ENCODE results near the gene PTCRA.
"Not testable (repeated sequence)": the region's sequence is repeated elsewhere in the genome, so short reads cannot be mapped to it uniquely, and the experiment has no call there.

Gene PTCRA, protein sequence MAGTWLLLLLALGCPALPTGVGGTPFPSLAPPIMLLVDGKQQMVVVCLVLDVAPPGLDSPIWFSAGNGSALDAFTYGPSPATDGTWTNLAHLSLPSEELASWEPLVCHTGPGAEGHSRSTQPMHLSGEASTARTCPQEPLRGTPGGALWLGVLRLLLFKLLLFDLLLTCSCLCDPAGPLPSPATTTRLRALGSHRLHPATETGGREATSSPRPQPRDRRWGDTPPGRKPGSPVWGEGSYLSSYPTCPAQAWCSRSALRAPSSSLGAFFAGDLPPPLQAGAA

DNA sequence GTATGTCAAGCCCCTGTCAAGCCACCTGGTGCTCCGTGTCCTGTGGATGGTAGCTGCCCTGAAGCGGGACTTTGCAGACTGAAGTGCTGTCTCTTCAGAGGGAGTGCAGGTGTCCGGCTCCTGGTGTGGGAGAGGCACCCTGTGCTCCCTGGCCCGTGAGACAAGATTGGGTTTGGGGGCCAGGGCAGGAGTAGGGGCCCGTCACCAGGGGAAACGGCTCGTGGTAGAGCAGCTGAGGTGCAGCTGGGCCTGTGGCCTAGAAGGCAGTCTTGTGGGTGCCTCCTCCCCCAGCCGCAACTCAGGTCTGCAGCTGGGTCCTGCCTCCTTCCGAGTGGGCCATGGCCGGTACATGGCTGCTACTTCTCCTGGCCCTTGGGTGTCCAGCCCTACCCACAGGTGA lies at the start of gene PTCRA:
Gene PTCRA, plus strand, starts transcription at position 322 of the 400 bp plus-strand sequence. Its CDS starts 17 bp downstream, at position 339.
- DNase-seq (ENCODE audit: low read depth), result no peak

GRCh38 chr6:42870145-42870936 lies 45.5 kb upstream of the PTCRA start:
- no peak for DNase-seq (ENCODE audit: low read depth)

DNA sequence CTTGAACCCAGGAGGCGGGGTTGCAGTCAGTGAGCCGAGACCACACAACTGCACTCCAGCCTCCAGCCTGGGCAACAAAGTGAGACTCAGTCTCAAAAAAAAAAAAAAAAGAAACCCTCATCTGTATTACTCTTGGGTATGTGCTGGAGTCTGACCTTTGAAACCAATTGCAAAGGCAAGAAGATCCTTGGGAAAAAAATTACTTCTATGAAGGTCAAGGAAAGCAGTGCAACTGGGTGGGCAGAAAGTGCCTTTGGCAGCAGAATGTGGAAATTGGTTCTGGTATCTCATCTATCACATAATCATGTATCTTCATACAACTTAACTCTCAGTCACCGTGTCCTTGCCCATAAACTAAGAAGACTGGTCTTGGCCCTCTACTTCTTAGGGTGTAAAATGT lies 44.1 kb upstream of the PTCRA start:
- no peak for DNase-seq (ENCODE audit: low read depth)

DNA sequence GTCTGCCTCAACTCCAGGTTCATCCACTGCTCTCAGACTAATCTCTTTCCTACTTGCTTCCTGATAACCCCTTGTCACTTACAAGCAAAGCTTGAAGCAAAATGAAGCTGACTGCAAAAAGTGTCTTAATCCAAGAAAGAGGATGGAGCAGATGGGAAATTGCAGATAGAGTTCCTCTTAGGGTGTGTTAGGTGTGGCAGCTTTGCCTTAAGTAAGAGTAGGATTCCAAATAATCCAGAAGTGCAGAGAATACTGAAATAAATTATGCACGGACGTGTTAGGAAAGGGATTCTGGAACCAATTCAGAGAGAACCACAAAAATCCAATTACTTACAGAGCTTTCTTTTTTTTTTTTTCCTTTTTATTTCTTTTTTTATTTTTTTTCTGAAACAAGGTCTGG lies 42.5 kb upstream of the PTCRA start:
- DNase-seq (ENCODE audit: low read depth), result no peak

- no peak for DNase-seq (ENCODE audit: low read depth)
Observed at GRCh38 chr6:42877695-42878094, 38.2 kb upstream of the PTCRA start.

GRCh38 chr6:42879372-42880239 lies 36.2 kb upstream of the PTCRA start, which contains the start of gene RPL7L1:
TSS of gene RPL7L1 (plus strand) at chr6:42879616. CDS start at chr6:42879911, 295 bp downstream.
- DNase-seq (ENCODE audit: low read depth), result peak; percentile 77

DNA sequence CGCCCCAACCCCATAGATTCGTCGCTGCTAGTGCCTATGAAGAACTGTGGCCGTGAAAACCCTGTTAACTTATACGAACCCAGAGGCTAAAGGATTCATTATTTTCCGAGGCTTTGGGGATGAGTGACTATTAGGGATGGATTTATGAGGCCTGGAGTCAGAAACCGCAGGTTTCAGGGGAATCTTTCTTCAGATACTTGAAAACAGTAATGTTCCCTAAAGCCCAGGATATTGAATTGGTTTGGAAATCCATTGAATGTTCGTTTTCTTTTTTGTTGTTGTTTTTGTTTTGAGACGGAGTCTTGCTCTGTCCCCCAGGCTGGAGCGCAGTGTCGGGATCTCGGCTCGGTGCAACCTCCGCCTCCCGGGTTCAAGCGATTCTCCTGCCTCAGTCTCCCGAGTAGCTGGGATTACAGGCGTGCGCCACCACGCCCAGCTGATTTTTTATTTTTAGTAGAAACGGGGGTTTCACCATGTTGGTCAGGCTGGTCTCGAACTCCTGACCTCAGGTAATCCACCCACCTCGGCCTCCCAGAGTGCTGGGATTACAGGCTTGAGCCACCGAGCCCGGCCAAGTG lies 35.5 kb upstream of the PTCRA start:
- not testable (repeated sequence) for DNase-seq (ENCODE audit: low read depth)

- not testable (repeated sequence) for DNase-seq (ENCODE audit: low read depth)
Observed at GRCh38 chr6:42880871-42881270, 35.0 kb upstream of the PTCRA start.

- DNase-seq (ENCODE audit: low read depth), result no peak
Observed at GRCh38 chr6:42885702-42886101, 30.2 kb upstream of the PTCRA start.

GRCh38 chr6:42888201-42888600 lies 27.7 kb upstream of the PTCRA start:
- not testable (repeated sequence) for DNase-seq (ENCODE audit: low read depth)

GRCh38 chr6:42889815-42890214 lies 26.0 kb upstream of the PTCRA start:
- no peak for DNase-seq (ENCODE audit: low read depth)

- peak; percentile 86 for DNase-seq (ENCODE audit: low read depth)
Observed at GRCh38 chr6:42890311-42891198, 25.3 kb upstream of the PTCRA start.

GRCh38 chr6:42891199-42891722 lies 24.6 kb upstream of the PTCRA start:
- no peak for DNase-seq (ENCODE audit: low read depth)

GRCh38 chr6:42894041-42894828 lies 21.6 kb upstream of the PTCRA start:
- DNase-seq (ENCODE audit: low read depth), result not testable (repeated sequence)

DNA sequence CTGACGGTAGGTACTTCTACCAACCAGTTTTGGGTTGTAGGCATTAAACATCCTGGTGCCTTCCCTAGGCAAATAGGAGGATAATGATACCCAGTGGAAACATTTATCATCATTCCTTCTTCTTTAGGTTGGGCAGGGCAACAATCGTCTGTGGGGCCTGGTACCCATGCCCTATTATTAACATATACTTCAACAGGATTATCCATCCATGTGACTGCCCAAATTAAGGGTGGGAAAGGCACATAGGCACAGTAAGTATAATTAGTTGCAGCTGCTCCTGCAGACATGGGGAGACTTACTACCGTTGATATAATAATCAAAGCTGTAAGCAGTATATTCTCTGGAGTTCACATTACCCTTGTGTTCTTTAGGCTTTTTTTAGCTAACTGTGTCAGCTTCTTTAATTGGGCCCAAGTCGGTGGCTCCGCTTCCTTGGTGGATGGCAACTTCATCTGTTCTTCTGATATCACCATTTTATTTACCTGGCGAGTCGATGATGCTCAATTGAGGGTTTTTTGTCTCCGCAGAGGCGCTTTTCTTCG lies 19.6 kb upstream of the PTCRA start:
- DNase-seq (ENCODE audit: low read depth), result no peak

- peak; percentile 66 for DNase-seq (ENCODE audit: low read depth)
Observed at GRCh38 chr6:42898891-42899361, 16.9 kb upstream of the PTCRA start.

- no peak for DNase-seq (ENCODE audit: low read depth)
Observed at GRCh38 chr6:42899871-42900270, 16.0 kb upstream of the PTCRA start.

GRCh38 chr6:42901538-42901957 lies 14.3 kb upstream of the PTCRA start:
- peak; percentile 60 for DNase-seq (ENCODE audit: low read depth)

Data from activated gamma-delta T cell treated with anti-CD3 and anti-CD28 coated beads, Interleukin-2, amount 50 U/mL, for 16 hours (primary cell).